ENCODE data around the gene RIN3. TPM values are rescaled to one million over a fixed set of nuclear protein-coding genes. Genes with fewer than 3 reads are reported as not detected.

The RIN3 gene
- polyA plus RNA-seq, 1 experiment, result 8.2 TPM

DNA sequence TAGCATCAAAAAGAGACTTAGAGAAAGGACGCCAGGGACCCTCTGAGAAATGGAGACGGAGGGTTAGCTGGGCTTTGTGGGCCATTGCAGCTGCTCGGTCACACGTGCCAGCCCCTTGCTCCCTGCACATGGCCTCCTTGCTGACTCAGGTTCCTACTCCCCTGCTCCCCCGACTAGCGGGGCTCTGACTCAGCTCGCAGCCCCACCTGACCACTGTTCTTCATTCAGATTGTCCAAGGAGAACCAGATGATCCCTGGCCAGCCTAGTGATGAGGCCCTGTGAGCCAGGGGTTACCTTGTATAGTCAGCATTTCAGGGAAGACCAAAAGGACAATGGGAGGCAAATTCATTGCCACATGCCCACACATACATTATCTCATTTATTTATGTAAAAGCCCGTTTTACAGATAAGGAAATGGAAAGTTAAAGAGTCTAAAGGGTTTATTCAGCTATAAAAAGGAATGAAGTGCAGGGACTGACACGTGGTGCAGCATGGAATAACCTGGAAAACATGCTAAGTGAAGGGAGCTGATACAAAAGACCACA is 131.5 kb downstream of the RIN3 start:
- no peaks in the 10 kb centered on the region for H3K27me3 ChIP-seq (ENCODE audit: control insufficient read depth, insufficient read depth, low read length)
- ChIA-PET POLR2A (no interaction called here), CTCF (interaction anchor here (0.5 to 2.5 kb wide), 5 partner anchors 11 to 64 kb away, joined by 3 to 8 read pairs (median 4); no protein-coding TSS in a partner anchor)
- no peak for DNase-seq (ENCODE audit: low read depth)
- no peak overlapping the region for H3K4me3 ChIP-seq (ENCODE audit: low read depth, low read length)
- peaks cover 1% of the 10 kb centered on the region for H3K36me3 ChIP-seq (ENCODE audit: control insufficient read depth, insufficient read depth, low read length)
- TF ChIP-seq CTCF (IDR thresholded peaks at IDR 0.05; ENCODE audit: insufficient read depth, low read depth, low read length), result no peak

- Histone ChIP-seq H3K27me3 (ENCODE audit: control insufficient read depth, insufficient read depth, low read length) (no peaks in the 10 kb centered on the region), H3K4me3 (ENCODE audit: low read depth, low read length) (no peak overlapping the region), H3K36me3 (ENCODE audit: control insufficient read depth, insufficient read depth, low read length) (peaks cover 1% of the 10 kb centered on the region)
- ChIA-PET CTCF (interaction anchor here (0.6 to 2.5 kb wide), 6 partner anchors 13 to 537 kb away, joined by 3 to 8 read pairs (median 4); no protein-coding TSS in a partner anchor), POLR2A (interaction anchor here (0.6 to 0.7 kb wide), 5 partner anchors 9 to 1720 kb away, joined by 3 to 8 read pairs (median 4); no protein-coding TSS in a partner anchor)
- DNase-seq (ENCODE audit: low read depth), result peak; percentile 77
- no peak for TF ChIP-seq CTCF (IDR thresholded peaks at IDR 0.05; ENCODE audit: insufficient read depth, low read depth, low read length)
Observed at GRCh38 chr14:92645841-92646478, 132.4 kb downstream of the RIN3 start.

DNA sequence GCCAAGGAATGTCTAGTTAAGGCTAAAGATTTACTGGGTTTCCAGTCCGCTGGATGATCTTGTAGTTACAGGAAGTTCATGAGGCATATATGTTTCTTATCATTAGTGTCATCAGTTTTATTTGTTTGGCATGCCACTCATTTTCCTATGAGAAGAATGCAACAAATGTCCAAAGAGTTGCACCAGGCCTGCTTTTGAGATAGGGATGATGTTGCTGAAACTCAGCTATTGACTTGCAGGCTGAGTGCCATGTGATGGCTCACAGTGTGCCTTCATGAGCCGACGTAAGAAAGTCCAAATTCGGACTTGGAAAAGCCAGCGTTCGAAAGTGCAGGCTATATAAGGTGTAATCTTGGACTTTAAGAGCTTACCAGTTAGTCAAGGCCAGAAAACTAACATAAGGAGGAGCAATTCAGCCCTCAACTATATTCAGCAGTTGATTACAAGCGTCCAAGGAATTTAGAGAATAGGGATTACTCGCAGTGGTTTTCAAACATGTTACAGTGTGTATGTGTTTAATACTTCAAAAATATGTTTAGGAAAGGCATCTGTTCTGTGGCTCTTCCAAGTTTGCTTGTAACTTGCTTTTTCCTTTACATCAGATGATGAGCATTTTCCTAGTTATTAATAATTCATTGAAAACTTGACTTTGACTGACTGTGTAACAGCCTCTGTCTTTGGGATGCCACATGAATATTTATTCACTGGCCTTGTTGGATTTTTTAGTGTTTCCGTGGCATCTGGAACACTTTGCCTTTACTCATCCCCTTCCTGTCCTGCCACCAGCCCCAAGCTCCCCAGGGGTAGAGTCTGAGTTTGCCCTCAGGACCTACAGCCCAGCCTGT is 133.6 kb downstream of the RIN3 start:
- CTCF ChIA-PET, result interaction anchor here (1.0 to 2.5 kb wide), 7 partner anchors 12 to 160 kb away, joined by 3 to 8 read pairs (median 4); no protein-coding TSS in a partner anchor

DNA sequence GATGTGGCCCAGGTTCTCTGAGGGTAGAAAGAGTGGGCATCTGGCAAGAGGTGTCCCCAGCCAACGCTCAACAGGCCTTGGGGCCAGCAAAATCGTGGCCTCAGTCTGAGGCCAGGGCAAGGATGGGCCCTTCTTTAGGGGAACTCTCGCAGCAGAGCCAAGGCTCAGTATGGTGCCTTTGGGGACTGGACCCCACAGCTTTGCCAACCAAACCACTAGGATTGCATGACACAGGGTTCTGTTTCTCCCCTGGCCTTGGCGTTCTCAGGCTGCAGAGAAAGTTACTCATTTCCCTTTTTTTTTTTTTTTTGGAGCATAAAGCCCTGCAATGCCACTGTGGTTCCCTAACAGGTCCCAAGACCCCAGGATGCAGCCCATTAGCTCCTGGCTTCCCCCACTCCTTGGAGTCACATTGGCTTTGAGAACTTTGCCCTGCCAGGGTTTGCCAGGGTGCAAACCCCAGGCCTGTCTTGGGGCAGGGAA is 134.3 kb downstream of the RIN3 start:
- ChIA-PET CTCF (interaction anchor here (1.0 to 1.8 kb wide), 6 partner anchors 22 to 161 kb away, joined by 3 to 7 read pairs (median 4); no protein-coding TSS in a partner anchor), POLR2A (no interaction called here)
- no peak for DNase-seq (ENCODE audit: low read depth)
- no peak for TF ChIP-seq CTCF (IDR thresholded peaks at IDR 0.05; ENCODE audit: insufficient read depth, low read depth, low read length)
- Histone ChIP-seq H3K36me3 (ENCODE audit: control insufficient read depth, insufficient read depth, low read length) (peaks cover 6% of the 10 kb centered on the region), H3K27me3 (ENCODE audit: control insufficient read depth, insufficient read depth, low read length) (no peaks in the 10 kb centered on the region), H3K4me3 (ENCODE audit: low read depth, low read length) (no peak overlapping the region)

More for the DNA sequence above, 133.6 kb downstream of the RIN3 start:
- POLR2A ChIA-PET, result no interaction called here
- peak; percentile 94 for DNase-seq (ENCODE audit: low read depth)
- H3K36me3 ChIP-seq (ENCODE audit: control insufficient read depth, insufficient read depth, low read length), result peaks cover under 1% of the 10 kb centered on the region
- TF ChIP-seq CTCF (IDR thresholded peaks at IDR 0.05; ENCODE audit: insufficient read depth, low read depth, low read length), result no peak
- H3K27me3 ChIP-seq (ENCODE audit: control insufficient read depth, insufficient read depth, low read length), result no peaks in the 10 kb centered on the region
- no peak overlapping the region for H3K4me3 ChIP-seq (ENCODE audit: low read depth, low read length)

All from BJ (cell line).